Stomach (tissue), 19 donors: ENCODE results near the gene SLC12A1. TPM values are rescaled to one million over a fixed set of nuclear protein-coding genes. Genes with fewer than 3 reads are reported as not detected.

Experiments used
- DNase-seq, 2 donors: peaks; one replicate each; pipeline versions ENCODE4 v3.0.0 to v3.0.0-alpha.2; 2013 to 2019
- H3K27ac ChIP-seq, 5 donors: fragments of 200-600 bp in 4 of 5; sonication (generic) in 4 of 5; one replicate each; pipeline ENCODE4 v1.5.1; 2013 to 2019; ENCODE audit warnings: mild to moderate bottlenecking in 1 of 5, moderate library complexity in 1 of 5
- H3K27me3 ChIP-seq, 3 donors: fragments of 200-600 bp; sonication (generic); one replicate each; pipeline ENCODE4 v1.5.1; 2017 to 2019; ENCODE audit warnings: mixed run types in 1 of 3
- H3K36me3 ChIP-seq, 4 donors: fragments of 200-600 bp; sonication (generic); 1 replicate in 3 of 4; 2 replicates in 1 of 4; pipeline ENCODE4 v1.5.1; 2016 to 2019
- H3K4me1 ChIP-seq, 4 donors: fragments of 200-600 bp; sonication (generic); one replicate each; pipeline ENCODE4 v1.5.1; 2016 to 2019
- H3K4me3 ChIP-seq, 4 donors: fragments of 200-600 bp; sonication (generic) in 3 of 4; one replicate each; pipeline ENCODE4 v1.5.1; 2016 to 2019; ENCODE audit warnings: mild to moderate bottlenecking in 1 of 4
- H3K9me3 ChIP-seq, 4 donors: fragments of 200-600 bp; sonication (generic); one replicate each; pipeline ENCODE4 v1.5.1; 2016 to 2019
- EP300 ChIP-seq: sonication (generic); formaldehyde crosslinking; IDR thresholded peaks from one replicate; pipeline ENCODE4 v1.6.1; 2017; ENCODE audit warnings: antibody characterized with exemption
- POLR2A ChIP-seq, 4 donors: fragments of 450-650 bp; IDR thresholded peaks; one replicate each; pipeline ENCODE4 v1.6.1; 2016; ENCODE audit warnings: antibody characterized with exemption in 4 of 4, control low read depth in 2 of 4, mild to moderate bottlenecking in 1 of 4, moderate library complexity in 1 of 4
- POLR2AphosphoS5 ChIP-seq, 3 donors: sonication (generic); formaldehyde crosslinking; IDR thresholded peaks; one replicate each; pipeline ENCODE4 v1.6.1; 2016; ENCODE audit warnings: antibody characterized with exemption in 3 of 3
- WGBS, 5 donors: extraction: QIAGEN DNeasy Blood & Tissue Kit in 3 of 5; methylation state at CpG; one replicate each; pipeline versions ENCODE4 v1.1.5 to v1.1.7; 2013 to 2018; 5-methylcytosine and 5-hydroxymethylcytosine counted together
- intact Hi-C: fragments of 100-400 bp; cut with DNase I; formaldehyde crosslinking; loops from one replicate; pipeline ENCODE4 v1.15.1; 2023; ENCODE audit warnings: low total_unique reads
- long read RNA-seq, 10 donors: transcript quantifications; one replicate each; lab custom pipeline, GENCODE V29; 2026
- polyA plus RNA-seq, 3 donors: library from polyadenylated mRNA; stranded (reverse); fragments of 200-250 nt; gene quantifications; one replicate each; pipeline ENCODE4 v1.2.3, GENCODE V29; 2013
- total RNA-seq, 5 donors: library from RNA; depleted of rRNA; stranded (reverse); fragments of >200 nt; gene quantifications; one replicate each; pipeline versions ENCODE4 v1.1.0 to v1.2.3, GENCODE V29; 2014 to 2016
- TF ChIP-seq, protein P1 (sequence below), 7 experiments: fragments of 450-650 bp in 4 of 7; fragments of 200-600 bp in 3 of 7; sonication (generic) in 3 of 7; IDR thresholded peaks; one replicate each; pipeline ENCODE4 v1.5.1; 2016 to 2019; ENCODE audit warnings: antibody characterized with exemption in 7 of 7, control low read depth in 2 of 7, mild to moderate bottlenecking in 1 of 7
- donor health status: healthy with polysubstance abuse.
- donor health status: Bipolar disorder and iron deficiency.
- donor health status: healthy.

Gene SLC12A1
- under 1 TPM in 1 of 5 donors, not detected in 4; 0.92 TPM for total RNA-seq
- not detected for polyA plus RNA-seq
- long read RNA-seq, donor 1: 0 reads
- long read RNA-seq, donor 2: 0 reads
- long read RNA-seq, donor 3: 0 reads
- long read RNA-seq, donor 4: 0 reads
- long read RNA-seq, donor 5: 0 reads
- long read RNA-seq, donor 6: 0 reads
- long read RNA-seq, donor 7: 0 reads
- long read RNA-seq, donor 8: 0 reads
- long read RNA-seq, donor 9: 0 reads
- long read RNA-seq, donor 10: 0 reads

DNA sequence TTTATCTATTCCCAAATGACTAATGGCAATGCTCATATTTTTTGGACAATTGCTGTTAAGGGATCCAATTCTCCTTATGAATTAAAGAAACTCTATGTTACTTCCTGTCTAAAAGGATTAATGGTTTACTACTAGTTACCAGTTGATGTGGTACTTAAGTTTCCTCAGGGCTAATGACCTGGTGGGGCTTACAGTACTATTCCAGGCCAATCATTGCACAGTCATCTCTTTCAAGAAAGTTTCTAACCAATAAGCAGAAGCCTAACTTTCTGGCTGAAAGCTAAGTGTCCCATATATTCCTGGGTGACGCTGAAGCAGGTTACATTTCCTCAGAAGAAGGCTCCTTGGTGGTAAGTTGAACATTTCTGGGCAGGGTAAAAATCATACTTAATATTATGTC, at the start of gene SLC12A1:
Gene SLC12A1, plus strand, starts transcription at position 322 of the 400 bp plus-strand sequence. CDS start 1,418 bp downstream, outside the sequence.
- Histone ChIP-seq H3K27ac (no peak within 1 kb of the TSS), H3K27me3 (no peaks in the 10 kb centered on the region), H3K4me3 (no peak within 1 kb of the TSS), H3K36me3 (no peaks in the 10 kb centered on the region), H3K4me1 (no peaks in the 10 kb centered on the region), H3K9me3 (no peaks in the 10 kb centered on the region)
- intact Hi-C loops: no loop called here
- TF ChIP-seq EP300 (no peak), POLR2AphosphoS5 (IDR thresholded peaks at IDR 0.05) (no peak), POLR2A (IDR thresholded peaks at IDR 0.05) (no peak)
- TF ChIP-seq, protein P1, sequence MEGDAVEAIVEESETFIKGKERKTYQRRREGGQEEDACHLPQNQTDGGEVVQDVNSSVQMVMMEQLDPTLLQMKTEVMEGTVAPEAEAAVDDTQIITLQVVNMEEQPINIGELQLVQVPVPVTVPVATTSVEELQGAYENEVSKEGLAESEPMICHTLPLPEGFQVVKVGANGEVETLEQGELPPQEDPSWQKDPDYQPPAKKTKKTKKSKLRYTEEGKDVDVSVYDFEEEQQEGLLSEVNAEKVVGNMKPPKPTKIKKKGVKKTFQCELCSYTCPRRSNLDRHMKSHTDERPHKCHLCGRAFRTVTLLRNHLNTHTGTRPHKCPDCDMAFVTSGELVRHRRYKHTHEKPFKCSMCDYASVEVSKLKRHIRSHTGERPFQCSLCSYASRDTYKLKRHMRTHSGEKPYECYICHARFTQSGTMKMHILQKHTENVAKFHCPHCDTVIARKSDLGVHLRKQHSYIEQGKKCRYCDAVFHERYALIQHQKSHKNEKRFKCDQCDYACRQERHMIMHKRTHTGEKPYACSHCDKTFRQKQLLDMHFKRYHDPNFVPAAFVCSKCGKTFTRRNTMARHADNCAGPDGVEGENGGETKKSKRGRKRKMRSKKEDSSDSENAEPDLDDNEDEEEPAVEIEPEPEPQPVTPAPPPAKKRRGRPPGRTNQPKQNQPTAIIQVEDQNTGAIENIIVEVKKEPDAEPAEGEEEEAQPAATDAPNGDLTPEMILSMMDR (IDR thresholded peaks at IDR 0.05): no peak
- WGBS, 5 donors: 88 to 95% (median 94%) methylated on average over 1 of the region's 1 CpG
- no peak for DNase-seq

DNA sequence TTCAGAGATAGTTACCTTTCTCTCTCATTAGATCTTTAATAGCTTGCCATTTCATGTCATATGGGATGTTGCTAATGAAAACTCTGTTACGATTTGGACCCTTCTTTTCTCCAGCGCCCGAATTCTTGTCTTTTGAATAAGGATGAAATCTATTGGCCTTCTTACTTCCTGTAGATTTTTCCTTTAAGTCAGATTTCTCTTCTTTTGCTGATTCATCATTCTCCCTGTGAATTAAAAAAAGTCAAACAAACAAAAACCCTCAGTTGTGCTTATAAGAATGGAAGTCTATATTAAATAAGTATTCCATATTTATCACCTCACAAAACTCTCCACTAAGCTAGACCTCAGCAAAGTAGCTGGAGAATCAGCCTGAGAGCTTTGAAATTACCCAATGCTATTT, 37.5 kb upstream of the SLC12A1 start:
- DNase-seq: no peak
- Histone ChIP-seq H3K9me3 (no peaks in the 10 kb centered on the region), H3K36me3 (peaks cover 0 to 4% (median 0%) of the 10 kb centered on the region in 4 donors), H3K4me1 (no peaks in the 10 kb centered on the region), H3K4me3 (no peak overlapping the region), H3K27ac (no peak overlapping the region), H3K27me3 (no peaks in the 10 kb centered on the region)
- intact Hi-C loops: no loop called here
- no peak for TF ChIP-seq POLR2A (IDR thresholded peaks at IDR 0.05)
- TF ChIP-seq, protein P1 (IDR thresholded peaks at IDR 0.05): no peak
- TF ChIP-seq EP300: no peak
- no peak for TF ChIP-seq POLR2AphosphoS5 (IDR thresholded peaks at IDR 0.05)
- 63 to 67% (median 63%) methylated on average over 3 of the region's 3 CpGs for WGBS, 5 donors

DNA sequence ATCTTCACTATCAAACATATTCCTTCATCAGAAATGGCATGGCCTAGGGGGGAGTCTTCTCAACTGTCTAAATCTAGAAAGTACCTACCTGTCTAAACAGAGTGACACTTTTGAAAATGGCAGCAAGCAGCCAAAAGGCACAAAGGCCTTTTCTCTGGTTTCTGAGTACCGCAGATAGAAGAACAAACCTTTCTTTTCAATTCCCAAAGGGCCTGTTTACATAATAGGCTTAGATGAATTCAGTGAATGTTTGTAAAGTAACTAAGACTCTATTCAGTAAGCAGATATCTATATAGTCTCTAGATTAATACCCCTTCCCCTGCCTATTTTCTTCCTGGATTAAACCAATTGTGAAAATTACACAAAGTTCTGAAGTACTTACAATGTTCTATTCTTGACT, 35.1 kb upstream of the SLC12A1 start:
- Histone ChIP-seq H3K4me1 (no peaks in the 10 kb centered on the region), H3K27me3 (no peaks in the 10 kb centered on the region), H3K4me3 (no peak overlapping the region), H3K36me3 (peaks cover 0 to 4% (median 0%) of the 10 kb centered on the region in 4 donors), H3K9me3 (no peaks in the 10 kb centered on the region), H3K27ac (no peak overlapping the region)
- TF ChIP-seq POLR2AphosphoS5 (IDR thresholded peaks at IDR 0.05): no peak
- TF ChIP-seq EP300: no peak
- TF ChIP-seq POLR2A (IDR thresholded peaks at IDR 0.05): no peak
- TF ChIP-seq, protein P1 (IDR thresholded peaks at IDR 0.05): no peak
- intact Hi-C loops: no loop called here
- no peak for DNase-seq
- WGBS, 5 donors: 26 to 57% (median 34%) methylated on average over 1 of the region's 1 CpG

DNA sequence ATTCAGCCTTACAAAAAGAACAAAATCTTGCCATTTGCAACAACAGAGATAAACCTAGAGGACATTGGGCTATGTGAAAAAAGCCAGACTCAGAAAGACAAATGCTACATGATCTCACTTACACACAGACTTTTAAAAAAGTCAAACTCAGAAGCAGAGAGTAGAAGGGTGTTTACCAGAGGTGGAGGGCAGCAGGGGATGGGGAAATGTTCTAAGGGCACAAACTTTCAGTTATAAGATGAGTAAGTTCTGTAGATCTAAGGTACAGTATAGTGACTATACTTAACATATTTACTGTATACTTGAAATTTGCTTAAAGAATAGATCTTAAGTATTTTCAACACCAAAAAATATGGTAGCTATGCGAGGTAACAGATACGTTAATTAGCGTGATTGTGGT, 31.0 kb upstream of the SLC12A1 start:
- Histone ChIP-seq H3K9me3 (no peaks in the 10 kb centered on the region), H3K4me3 (no peak overlapping the region), H3K4me1 (peaks cover 0 to 24% (median 13%) of the 10 kb centered on the region in 4 donors), H3K27ac (no peak overlapping the region), H3K27me3 (peaks cover 0 to 10% (median 0%) of the 10 kb centered on the region in 3 donors), H3K36me3 (no peaks in the 10 kb centered on the region)
- intact Hi-C loops: no loop called here
- WGBS, 5 donors: 94 to 99% (median 97%) methylated on average over 3 of the region's 3 CpGs
- no peak for TF ChIP-seq POLR2A (IDR thresholded peaks at IDR 0.05)
- TF ChIP-seq, protein P1 (IDR thresholded peaks at IDR 0.05): no peak
- no peak for TF ChIP-seq POLR2AphosphoS5 (IDR thresholded peaks at IDR 0.05)
- TF ChIP-seq EP300: no peak
- DNase-seq: no peak
